Brain microvascular endothelial cell (primary cell): ENCODE results near the gene ITGA8.

Source experiments
- DNase-seq: peaks from one replicate; pipeline ENCODE4 v3.0.0-alpha.2; 2020
- H3K27ac ChIP-seq: fragments of 250-450 bp; sonication (Bioruptor Pico); 2 replicates; pipeline ENCODE4 v1.5.1; 2020; ENCODE audit warnings: mild to moderate bottlenecking, moderate library complexity
- H3K27me3 ChIP-seq: fragments of 250-450 bp; sonication (Bioruptor Pico); replicated peaks from 2 replicates; pipeline ENCODE4 v1.5.1; 2020; ENCODE audit warnings: mild to moderate bottlenecking
- H3K36me3 ChIP-seq: fragments of 250-450 bp; sonication (Bioruptor Pico); replicated peaks from 2 replicates; pipeline ENCODE4 v1.5.1; 2020; ENCODE audit warnings: mild to moderate bottlenecking
- H3K4me3 ChIP-seq: 2 replicates; pipeline ENCODE4 v1.5.1; 2011; ENCODE audit warnings: low read depth, mild to moderate bottlenecking, control low read depth, low read length, moderate library complexity
- in situ Hi-C: cut with HindIII; loops from 2 replicates; pipeline ENCODE4 v1.10.0; 2017; ENCODE audit warnings: low sequenced_read_pairs, low pct_ligation_motif_present
- TF ChIP-seq, protein P1 (sequence below): IDR thresholded peaks from 2 replicates; pipeline ENCODE4 v1.5.1; 2011; ENCODE audit warnings: low read depth, mild to moderate bottlenecking, moderate library complexity, low read length, control low read depth, inconsistent platforms; ENCODE audit errors: missing control alignments

Gene ITGA8

DNA sequence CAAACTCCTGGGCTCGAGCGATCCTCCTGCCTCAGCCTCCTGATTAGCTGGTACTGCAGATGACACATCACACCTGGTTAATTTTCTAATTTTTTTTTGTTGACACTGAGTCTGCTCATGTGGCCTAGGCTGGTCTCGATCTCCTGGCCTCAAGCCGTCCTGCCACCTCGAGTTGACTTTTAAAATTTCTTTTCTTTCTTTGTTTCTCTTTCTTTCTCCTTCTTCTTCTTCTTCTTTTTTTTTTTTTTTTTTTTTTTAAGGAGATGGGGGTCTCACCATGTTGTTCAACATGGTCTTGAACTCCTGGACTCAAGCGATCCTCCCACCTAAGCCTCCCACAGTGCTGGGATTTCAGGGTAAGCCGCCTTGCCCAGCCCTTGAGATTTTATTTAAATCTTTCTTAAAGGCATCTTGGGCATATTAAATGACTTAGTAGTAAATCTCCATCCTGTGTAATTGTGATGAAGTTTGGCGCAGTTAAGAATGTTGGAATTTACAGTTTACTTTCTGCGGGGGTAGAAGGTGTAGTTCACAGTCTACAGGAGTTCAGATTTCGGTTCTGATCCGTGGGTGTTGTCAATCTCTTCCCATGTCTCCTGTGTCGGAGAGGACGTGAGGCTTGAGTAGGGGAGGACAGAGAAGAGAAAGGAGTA is 1.0 kb upstream of the ITGA8 start:
- DNase-seq = no peak
- in situ Hi-C loops = loop anchor here (25.0 kb wide), 1 partner anchor 283 kb away; no protein-coding TSS in a partner anchor
- TF ChIP-seq, protein P1, sequence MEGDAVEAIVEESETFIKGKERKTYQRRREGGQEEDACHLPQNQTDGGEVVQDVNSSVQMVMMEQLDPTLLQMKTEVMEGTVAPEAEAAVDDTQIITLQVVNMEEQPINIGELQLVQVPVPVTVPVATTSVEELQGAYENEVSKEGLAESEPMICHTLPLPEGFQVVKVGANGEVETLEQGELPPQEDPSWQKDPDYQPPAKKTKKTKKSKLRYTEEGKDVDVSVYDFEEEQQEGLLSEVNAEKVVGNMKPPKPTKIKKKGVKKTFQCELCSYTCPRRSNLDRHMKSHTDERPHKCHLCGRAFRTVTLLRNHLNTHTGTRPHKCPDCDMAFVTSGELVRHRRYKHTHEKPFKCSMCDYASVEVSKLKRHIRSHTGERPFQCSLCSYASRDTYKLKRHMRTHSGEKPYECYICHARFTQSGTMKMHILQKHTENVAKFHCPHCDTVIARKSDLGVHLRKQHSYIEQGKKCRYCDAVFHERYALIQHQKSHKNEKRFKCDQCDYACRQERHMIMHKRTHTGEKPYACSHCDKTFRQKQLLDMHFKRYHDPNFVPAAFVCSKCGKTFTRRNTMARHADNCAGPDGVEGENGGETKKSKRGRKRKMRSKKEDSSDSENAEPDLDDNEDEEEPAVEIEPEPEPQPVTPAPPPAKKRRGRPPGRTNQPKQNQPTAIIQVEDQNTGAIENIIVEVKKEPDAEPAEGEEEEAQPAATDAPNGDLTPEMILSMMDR = no peak
- H3K36me3 ChIP-seq = no peaks in the 10 kb centered on the region
- H3K4me3 ChIP-seq = no peak overlapping the region
- H3K27me3 ChIP-seq = peaks cover 11% of the 10 kb centered on the region
- no peak overlapping the region for H3K27ac ChIP-seq

GRCh38 chr10:15719049-15719898 is 448 bp downstream of the ITGA8 start:
- TF ChIP-seq, protein P1 = no peak
- no peaks in the 10 kb centered on the region for H3K36me3 ChIP-seq
- H3K27me3 ChIP-seq = peaks cover 11% of the 10 kb centered on the region
- peak overlapping the region; percentile 41 for H3K4me3 ChIP-seq
- in situ Hi-C loops = loop anchor here (25.0 kb wide), 1 partner anchor 282 kb away; no protein-coding TSS in a partner anchor
- H3K27ac ChIP-seq = no peak overlapping the region
- DNase-seq = peak; percentile 4

DNA sequence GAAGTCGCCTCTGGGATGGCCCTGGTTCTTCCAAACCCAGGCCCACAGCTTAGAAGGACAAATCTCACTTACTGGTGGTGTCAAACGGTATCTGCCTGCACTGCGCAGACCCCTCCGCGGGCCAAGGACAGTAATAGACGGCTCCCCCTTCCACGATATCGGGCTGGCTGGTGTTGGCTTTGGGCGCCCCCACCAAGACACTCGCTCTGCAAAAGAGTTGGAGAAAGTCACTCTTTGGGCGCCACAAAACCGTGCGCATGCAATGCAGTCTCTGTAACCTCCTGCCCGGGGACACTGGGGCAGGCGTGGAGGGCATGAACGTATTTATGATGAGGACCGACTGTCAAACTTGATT is 1.1 kb downstream of the ITGA8 start:
- Histone ChIP-seq H3K36me3 (no peaks in the 10 kb centered on the region), H3K27ac (no peak overlapping the region), H3K27me3 (peaks cover 11% of the 10 kb centered on the region), H3K4me3 (peak overlapping the region; percentile 41)
- in situ Hi-C loops = loop anchor here (25.0 kb wide), 1 partner anchor 281 kb away; no protein-coding TSS in a partner anchor
- DNase-seq = no peak
- TF ChIP-seq, protein P1 = no peak

DNA sequence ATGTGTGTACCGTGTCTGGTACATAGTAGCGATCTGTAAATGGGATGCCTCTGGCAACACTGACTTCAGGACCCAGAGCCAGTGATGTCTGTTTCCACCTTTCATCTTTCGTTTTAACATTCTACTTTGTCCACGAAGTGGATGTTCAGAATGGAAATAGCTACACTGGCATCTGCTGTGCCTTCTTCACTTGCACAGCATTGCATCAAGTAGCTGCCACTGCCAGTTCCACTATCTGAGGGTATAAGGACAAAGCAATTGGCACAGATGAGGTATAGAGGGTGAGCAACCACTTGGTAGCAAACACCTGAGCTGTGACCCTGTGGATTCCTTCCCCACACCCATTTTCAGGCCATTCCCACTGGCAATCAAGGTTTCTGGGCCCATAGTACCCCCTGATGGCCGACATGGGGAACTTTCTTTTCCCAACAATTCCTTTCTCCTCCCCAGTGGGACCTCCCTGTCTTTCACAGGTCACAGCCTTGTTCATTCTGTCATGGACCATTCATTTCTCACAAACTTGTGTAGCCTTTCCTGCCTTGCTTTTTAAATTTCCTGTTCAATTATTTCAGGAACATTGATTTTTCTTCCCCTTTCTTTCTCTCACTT is 4.0 kb downstream of the ITGA8 start:
- TF ChIP-seq, protein P1 = peak; percentile 80
- Histone ChIP-seq H3K36me3 (no peaks in the 10 kb centered on the region), H3K27ac (no peak overlapping the region), H3K27me3 (peaks cover 11% of the 10 kb centered on the region), H3K4me3 (no peak overlapping the region)
- DNase-seq = peak; percentile 19
- in situ Hi-C loops = loop anchor here (25.0 kb wide), 1 partner anchor 278 kb away; no protein-coding TSS in a partner anchor

- TF ChIP-seq, protein P1 = no peak
- in situ Hi-C loops = loop anchor here (25.0 kb wide), 1 partner anchor 278 kb away; no protein-coding TSS in a partner anchor
- H3K27me3 ChIP-seq = peaks cover 11% of the 10 kb centered on the region
Observed at GRCh38 chr10:15714847-15715246, 4.9 kb downstream of the ITGA8 start.

More at GRCh38 chr10:15714847-15715246, 4.9 kb downstream of the ITGA8 start:
- no peak overlapping the region for H3K27ac ChIP-seq
- H3K4me3 ChIP-seq = no peak overlapping the region
- DNase-seq = no peak
- no peaks in the 10 kb centered on the region for H3K36me3 ChIP-seq
